HEK293 (cell line): ENCODE data around the gene RNF227.
"Not testable (repeated sequence)": the region's sequence is repeated elsewhere in the genome, so short reads cannot be mapped to it uniquely, and the experiment has no call there.

ENCODE experiments used
- CTCF ChIA-PET: fragments of 350-600 bp; formaldehyde crosslinking; extraction: SDS; loops from one replicate; lab custom pipeline; 2021; ENCODE audit warnings: antibody characterized with exemption; lab: Yijun Ruan, JAX
- POLR2A ChIA-PET: fragments of 300-600 bp; formaldehyde crosslinking; extraction: SDS; loops from one replicate; lab custom pipeline; 2020; ENCODE audit warnings: antibody characterized with exemption, inconsistent platforms; lab: Yijun Ruan, JAX
- H3K27ac ChIP-seq: fragments of 200-500 bp; sonication (Bioruptor generic); 2 replicates; pipeline ENCODE4 v1.5.1; 2014; ENCODE audit warnings: low read depth, low read length, control low read depth, inconsistent platforms; ENCODE audit errors: extremely low read depth
- H3K36me3 ChIP-seq, 2 experiments: fragments of 200-500 bp in 1 of 2; sonication (Bioruptor generic) in 1 of 2; 1 replicate in 1 of 2; 2 replicates in 1 of 2; pipeline ENCODE4 v1.5.1; 2014 to 2017; ENCODE audit warnings: inconsistent platforms in 2 of 2, low read length in 2 of 2; ENCODE audit not compliant: control insufficient read depth in 2 of 2, insufficient read depth in 1 of 2
- H3K4me1 ChIP-seq: fragments of 200-500 bp; sonication (Bioruptor generic); 2 replicates; pipeline ENCODE4 v1.5.1; 2014; ENCODE audit warnings: mild to moderate bottlenecking, low read length, inconsistent platforms; ENCODE audit not compliant: control insufficient read depth, insufficient read depth
- H3K4me3 ChIP-seq: 2 replicates; pipeline ENCODE4 v1.5.1; 2011; ENCODE audit warnings: low read depth, mild to moderate bottlenecking, control low read depth, low read length, moderate library complexity
- H3K9me3 ChIP-seq: fragments of 200-500 bp; sonication (Bioruptor generic); 2 replicates; pipeline ENCODE4 v1.5.1; 2014; ENCODE audit warnings: low read depth, low read length, inconsistent platforms; ENCODE audit not compliant: control insufficient read depth, insufficient read depth
- KLF1 ChIP-seq: fragments of 450-650 bp; formaldehyde crosslinking; IDR thresholded peaks from 2 replicates; pipeline ENCODE4 v1.5.1; 2016; ENCODE audit warnings: missing biosample characterization, missing genetic modification characterization
- SP7 ChIP-seq: fragments of 450-650 bp; formaldehyde crosslinking; IDR thresholded peaks from 2 replicates; pipeline ENCODE4 v1.5.1; 2016; ENCODE audit warnings: missing biosample characterization, missing genetic modification characterization
- TRIM28 ChIP-seq: IDR thresholded peaks from 2 replicates; pipeline ENCODE4 v1.6.1; 2011; ENCODE audit warnings: low read length, control low read depth, borderline replicate concordance
- ZEB2 ChIP-seq: fragments of 450-650 bp; formaldehyde crosslinking; IDR thresholded peaks from 2 replicates; pipeline ENCODE4 v1.5.1; 2016; ENCODE audit warnings: missing biosample characterization, missing genetic modification characterization
- ZNF157 ChIP-seq: fragments of 450-650 bp; formaldehyde crosslinking; IDR thresholded peaks from 2 replicates; pipeline ENCODE4 v1.5.1; 2016; ENCODE audit warnings: missing biosample characterization, missing genetic modification characterization
- ZNF16 ChIP-seq: fragments of 450-650 bp; formaldehyde crosslinking; IDR thresholded peaks from 2 replicates; pipeline ENCODE4 v1.5.1; 2016; ENCODE audit warnings: low read depth, missing biosample characterization, missing genetic modification characterization
- ZNF211 ChIP-seq: fragments of 450-650 bp; formaldehyde crosslinking; IDR thresholded peaks from 2 replicates; pipeline ENCODE4 v1.5.1; 2016; ENCODE audit warnings: low read depth, missing biosample characterization, missing genetic modification characterization
- ZNF354C ChIP-seq: fragments of 450-650 bp; formaldehyde crosslinking; IDR thresholded peaks from 2 replicates; pipeline ENCODE4 v1.5.1; 2016; ENCODE audit warnings: missing biosample characterization, missing genetic modification characterization, low read depth, borderline replicate concordance
- ZNF510 ChIP-seq: fragments of 450-650 bp; formaldehyde crosslinking; IDR thresholded peaks from 2 replicates; pipeline ENCODE4 v1.5.1; 2018; ENCODE audit warnings: mild to moderate bottlenecking, missing genetic modification characterization, missing biosample characterization; ENCODE audit not compliant: insufficient replicate concordance
- ZNF549 ChIP-seq: fragments of 450-650 bp; IDR thresholded peaks from 2 replicates; pipeline ENCODE4 v1.5.1; 2018; ENCODE audit warnings: missing biosample characterization, missing genetic modification characterization, mild to moderate bottlenecking, inconsistent platforms, moderate library complexity
- ZNF777 ChIP-seq: fragments of 450-650 bp; formaldehyde crosslinking; IDR thresholded peaks from 2 replicates; pipeline ENCODE4 v1.5.1; 2017; ENCODE audit warnings: missing biosample characterization, missing genetic modification characterization, borderline replicate concordance
- ZSCAN18 ChIP-seq: fragments of 450-650 bp; formaldehyde crosslinking; IDR thresholded peaks from 2 replicates; pipeline ENCODE4 v1.5.1; 2016; ENCODE audit warnings: missing biosample characterization, missing genetic modification characterization
- TF ChIP-seq, protein P1 (sequence below): fragments of 450-650 bp; formaldehyde crosslinking; IDR thresholded peaks from 2 replicates; pipeline ENCODE4 v1.5.1; 2016; ENCODE audit warnings: missing biosample characterization, missing genetic modification characterization, borderline replicate concordance
- TF ChIP-seq, protein P2 (sequence below): fragments of 450-650 bp; formaldehyde crosslinking; IDR thresholded peaks from 2 replicates; pipeline ENCODE4 v1.5.1; 2016; ENCODE audit warnings: missing biosample characterization, missing genetic modification characterization

The RNF227 gene

GRCh38 chr17:7956228-7956965 is 40.3 kb upstream of the RNF227 start:
- ChIA-PET CTCF (interaction anchor here (0.5 to 0.7 kb wide), 4 partner anchors 10 to 782 kb away, joined by 3 to 4 read pairs (median 3); no protein-coding TSS in a partner anchor), POLR2A (interaction anchor here (0.8 to 1.0 kb wide), 3 partner anchors 17 to 139 kb away, joined by 3 read pairs; no protein-coding TSS in a partner anchor)
- Histone ChIP-seq H3K36me3 (no peaks in the 10 kb centered on the region; a peak in 1 of 3 replicates), H3K9me3 (no peaks in the 10 kb centered on the region), H3K27ac (no peak overlapping the region), H3K4me3 (no peak overlapping the region), H3K4me1 (no peaks in the 10 kb centered on the region)
- TF ChIP-seq, protein P1, sequence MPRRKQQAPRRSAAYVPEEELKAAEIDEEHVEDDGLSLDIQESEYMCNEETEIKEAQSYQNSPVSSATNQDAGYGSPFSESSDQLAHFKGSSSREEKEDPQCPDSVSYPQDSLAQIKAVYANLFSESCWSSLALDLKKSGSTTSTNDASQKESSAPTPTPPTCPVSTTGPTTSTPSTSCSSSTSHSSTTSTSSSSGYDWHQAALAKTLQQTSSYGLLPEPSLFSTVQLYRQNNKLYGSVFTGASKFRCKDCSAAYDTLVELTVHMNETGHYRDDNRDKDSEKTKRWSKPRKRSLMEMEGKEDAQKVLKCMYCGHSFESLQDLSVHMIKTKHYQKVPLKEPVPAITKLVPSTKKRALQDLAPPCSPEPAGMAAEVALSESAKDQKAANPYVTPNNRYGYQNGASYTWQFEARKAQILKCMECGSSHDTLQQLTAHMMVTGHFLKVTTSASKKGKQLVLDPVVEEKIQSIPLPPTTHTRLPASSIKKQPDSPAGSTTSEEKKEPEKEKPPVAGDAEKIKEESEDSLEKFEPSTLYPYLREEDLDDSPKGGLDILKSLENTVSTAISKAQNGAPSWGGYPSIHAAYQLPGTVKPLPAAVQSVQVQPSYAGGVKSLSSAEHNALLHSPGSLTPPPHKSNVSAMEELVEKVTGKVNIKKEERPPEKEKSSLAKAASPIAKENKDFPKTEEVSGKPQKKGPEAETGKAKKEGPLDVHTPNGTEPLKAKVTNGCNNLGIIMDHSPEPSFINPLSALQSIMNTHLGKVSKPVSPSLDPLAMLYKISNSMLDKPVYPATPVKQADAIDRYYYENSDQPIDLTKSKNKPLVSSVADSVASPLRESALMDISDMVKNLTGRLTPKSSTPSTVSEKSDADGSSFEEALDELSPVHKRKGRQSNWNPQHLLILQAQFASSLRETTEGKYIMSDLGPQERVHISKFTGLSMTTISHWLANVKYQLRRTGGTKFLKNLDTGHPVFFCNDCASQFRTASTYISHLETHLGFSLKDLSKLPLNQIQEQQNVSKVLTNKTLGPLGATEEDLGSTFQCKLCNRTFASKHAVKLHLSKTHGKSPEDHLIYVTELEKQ: no peak
- TF ChIP-seq ZNF777 (tag by site-specific recombination): no peak
- no peak for TF ChIP-seq SP7 (tag by site-specific recombination)
- TF ChIP-seq, protein P2, sequence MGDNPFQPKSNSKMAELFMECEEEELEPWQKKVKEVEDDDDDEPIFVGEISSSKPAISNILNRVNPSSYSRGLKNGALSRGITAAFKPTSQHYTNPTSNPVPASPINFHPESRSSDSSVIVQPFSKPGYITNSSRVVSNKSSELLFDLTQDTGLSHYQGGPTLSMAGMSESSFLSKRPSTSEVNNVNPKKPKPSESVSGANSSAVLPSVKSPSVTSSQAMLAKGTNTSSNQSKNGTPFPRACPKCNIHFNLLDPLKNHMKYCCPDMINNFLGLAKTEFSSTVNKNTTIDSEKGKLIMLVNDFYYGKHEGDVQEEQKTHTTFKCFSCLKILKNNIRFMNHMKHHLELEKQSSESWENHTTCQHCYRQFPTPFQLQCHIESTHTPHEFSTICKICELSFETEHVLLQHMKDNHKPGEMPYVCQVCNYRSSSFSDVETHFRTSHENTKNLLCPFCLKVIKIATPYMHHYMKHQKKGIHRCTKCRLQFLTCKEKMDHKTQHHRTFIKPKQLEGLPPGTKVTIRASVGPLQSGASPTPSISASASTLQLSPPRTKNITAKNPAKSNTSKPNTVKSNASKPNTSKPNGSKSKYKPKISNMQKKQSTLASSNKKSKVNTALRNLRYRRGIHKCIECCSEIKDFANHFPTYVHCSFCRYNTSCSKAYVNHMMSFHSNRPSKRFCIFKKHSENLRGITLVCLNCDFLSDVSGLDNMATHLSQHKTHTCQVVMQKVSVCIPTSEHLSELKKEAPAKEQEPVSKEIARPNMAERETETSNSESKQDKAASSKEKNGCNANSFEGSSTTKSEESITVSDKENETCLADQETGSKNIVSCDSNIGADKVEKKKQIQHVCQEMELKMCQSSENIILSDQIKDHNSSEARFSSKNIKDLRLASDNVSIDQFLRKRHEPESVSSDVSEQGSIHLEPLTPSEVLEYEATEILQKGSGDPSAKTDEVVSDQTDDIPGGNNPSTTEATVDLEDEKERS (tag by site-specific recombination): no peak
- TF ChIP-seq KLF1 (tag by site-specific recombination): no peak
- TF ChIP-seq ZNF16 (tag by site-specific recombination): no peak
- no peak for TF ChIP-seq ZSCAN18 (tag by site-specific recombination)
- no peak for TF ChIP-seq ZEB2
- TF ChIP-seq ZNF354C (tag by site-specific recombination): no peak
- TF ChIP-seq ZNF549: no peak

DNA sequence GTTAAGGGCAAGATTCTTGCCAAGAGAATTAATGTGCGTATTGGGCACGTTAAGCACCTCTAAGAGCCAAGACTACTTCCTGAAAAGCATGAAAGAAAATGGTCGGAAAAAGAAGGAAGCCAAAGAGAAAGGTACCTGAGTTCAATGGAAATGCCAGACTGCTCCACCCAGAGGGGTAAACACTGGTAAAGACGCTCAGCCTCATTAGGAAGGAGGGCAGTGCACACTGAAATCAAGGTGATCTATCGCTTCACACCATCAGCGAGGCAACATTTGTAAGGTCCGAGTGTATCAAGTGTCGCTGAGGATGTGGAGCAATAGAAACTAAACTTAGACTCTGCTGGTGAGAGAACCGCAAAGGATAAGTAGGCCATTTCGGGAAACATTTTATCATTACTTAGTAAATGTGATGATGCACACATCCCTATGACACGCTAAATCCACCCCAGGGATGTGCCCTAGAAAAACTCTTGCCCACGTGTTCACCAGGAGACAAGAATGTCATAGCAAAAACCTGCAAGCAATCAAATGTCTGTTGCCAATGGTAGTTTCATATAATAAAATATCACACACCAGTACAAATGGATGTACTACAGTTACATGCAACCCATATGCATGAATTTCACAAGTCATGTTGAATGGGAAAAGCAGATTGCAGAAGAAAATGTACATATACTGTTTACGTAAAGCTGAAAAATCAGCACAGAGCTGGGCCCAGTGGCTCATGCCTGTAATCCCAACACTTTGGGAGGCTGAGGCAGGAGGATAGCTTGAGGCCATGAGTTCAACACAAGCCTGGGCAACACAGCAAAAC is 39.5 kb upstream of the RNF227 start:
- POLR2A ChIA-PET: interaction anchor here (0.6 to 1.0 kb wide), 3 partner anchors 16 to 23 kb away, joined by 3 read pairs; no protein-coding TSS in a partner anchor
- peaks cover under 1 to 1% of the 10 kb centered on the region in 2 experiments; a peak in 2 of 3 replicates for H3K36me3 ChIP-seq
- no peaks in the 10 kb centered on the region for H3K9me3 ChIP-seq
- no peak overlapping the region for H3K27ac ChIP-seq
- no peak for TF ChIP-seq ZNF510 (tag by site-specific recombination)
- TF ChIP-seq TRIM28: no peak
- no peak for TF ChIP-seq ZEB2
- no peak for TF ChIP-seq ZNF211
- TF ChIP-seq ZNF157 (tag by site-specific recombination): no peak
- no peak overlapping the region for H3K4me3 ChIP-seq
- CTCF ChIA-PET: interaction anchor here (0.6 to 0.7 kb wide), 2 partner anchors 14 to 17 kb away, joined by 3 to 4 read pairs; no protein-coding TSS in a partner anchor
- no peaks in the 10 kb centered on the region for H3K4me1 ChIP-seq

- POLR2A ChIA-PET, H3K9me3 ChIP-seq, H3K4me1 ChIP-seq, H3K4me3 ChIP-seq, H3K27ac ChIP-seq: not testable (repeated sequence)
- H3K36me3 ChIP-seq: peaks cover 20 to 24% of the 10 kb centered on the region in 2 experiments
- CTCF ChIA-PET: interaction anchor here (0.7 to 1.4 kb wide), 2 partner anchors 33 to 37 kb away, joined by 3 to 4 read pairs; no protein-coding TSS in a partner anchor
Measured at GRCh38 chr17:7953266-7953665, 37.2 kb upstream of the RNF227 start.
